ENCODE results near the gene CDKAL1.

CDKAL1 gene

DNA sequence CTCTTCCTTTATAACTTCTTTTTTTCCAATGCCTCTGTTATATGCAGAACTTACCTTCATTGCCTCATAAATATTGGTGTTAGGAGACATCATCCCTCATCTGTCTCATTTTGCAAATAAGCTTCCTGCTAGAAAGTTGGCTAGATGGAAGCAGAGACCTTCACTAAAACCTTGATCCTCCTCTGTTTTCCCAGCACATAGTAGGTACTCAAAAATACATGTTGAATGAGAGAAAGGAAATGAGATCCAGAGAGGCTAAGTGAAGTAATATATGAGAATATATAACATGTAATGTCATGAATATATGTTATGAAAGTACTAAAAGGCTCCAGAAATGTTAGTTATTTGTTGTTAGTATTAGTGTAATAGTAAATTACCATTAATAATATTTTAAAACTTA lies 91.9 kb downstream of the CDKAL1 start:
- no peak overlapping the region for H3K4me3 ChIP-seq
- no peak for DNase-seq (ENCODE audit: low spot score)
- no peak for TF ChIP-seq CTCF (IDR thresholded peaks at IDR 0.05)
- H3K27ac ChIP-seq: no peak overlapping the region

- Histone ChIP-seq H3K27ac (no peak overlapping the region), H3K4me3 (no peak overlapping the region)
- no peak for DNase-seq (ENCODE audit: low spot score)
- no peak for TF ChIP-seq CTCF (IDR thresholded peaks at IDR 0.05)
Observed at GRCh38 chr6:20629509-20629908, 95.3 kb downstream of the CDKAL1 start.

DNA sequence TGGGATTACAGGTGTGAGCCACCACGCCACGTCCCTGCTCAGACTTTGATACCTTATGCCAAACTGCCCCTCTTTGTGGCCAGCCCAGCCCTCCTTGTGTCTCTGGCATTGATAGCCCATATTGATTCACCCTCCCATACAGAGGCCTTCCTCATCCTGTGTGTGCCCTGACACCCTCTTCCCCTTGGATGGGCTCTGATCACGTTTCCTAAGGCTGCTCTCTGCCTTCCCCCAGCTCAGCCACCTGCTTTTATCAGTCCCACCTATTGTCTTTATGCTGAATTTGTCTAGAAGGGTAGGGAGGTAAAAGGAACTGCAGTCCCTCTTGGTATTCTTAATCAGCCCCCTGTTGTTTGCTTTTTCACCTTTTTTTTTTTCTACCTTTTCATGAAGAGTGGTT lies 95.9 kb downstream of the CDKAL1 start:
- H3K4me3 ChIP-seq: no peak overlapping the region
- no peak overlapping the region for H3K27ac ChIP-seq
- DNase-seq (ENCODE audit: low spot score): no peak
- TF ChIP-seq CTCF (IDR thresholded peaks at IDR 0.05): no peak

- no peak for DNase-seq (ENCODE audit: low spot score)
Observed at GRCh38 chr6:20630617-20631548, 96.6 kb downstream of the CDKAL1 start.

DNA sequence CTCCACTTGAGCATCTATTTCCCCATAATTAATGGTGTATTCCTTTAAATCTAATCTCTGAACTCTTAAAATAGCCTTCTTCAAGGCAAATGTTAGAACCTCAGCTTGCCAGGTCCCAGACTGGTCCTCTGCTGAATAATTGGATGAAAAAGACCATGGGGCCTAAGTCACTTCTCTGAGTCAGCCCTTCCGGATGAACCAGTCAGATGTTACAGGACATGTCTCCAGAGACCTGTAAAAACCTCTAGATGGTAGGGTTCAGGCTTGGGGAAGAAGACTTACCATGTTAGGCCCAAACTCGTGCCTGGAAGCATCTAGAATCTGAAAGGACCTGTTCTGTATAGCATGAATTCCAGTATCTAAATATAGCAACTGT lies 97.3 kb downstream of the CDKAL1 start:
- DNase-seq (ENCODE audit: low spot score): no peak

More at GRCh38 chr6:20630617-20631548, 96.6 kb downstream of the CDKAL1 start:
- Histone ChIP-seq H3K27ac (no peak overlapping the region), H3K4me3 (no peak overlapping the region)
- TF ChIP-seq CTCF (IDR thresholded peaks at IDR 0.05): no peak

GRCh38 chr6:20632696-20633095 lies 98.4 kb downstream of the CDKAL1 start:
- Histone ChIP-seq H3K4me3 (no peak overlapping the region), H3K27ac (no peak overlapping the region)
- DNase-seq (ENCODE audit: low spot score): no peak
- no peak for TF ChIP-seq CTCF (IDR thresholded peaks at IDR 0.05)

More for the DNA sequence above, 97.3 kb downstream of the CDKAL1 start:
- Histone ChIP-seq H3K4me3 (no peak overlapping the region), H3K27ac (no peak overlapping the region)
- no peak for TF ChIP-seq CTCF (IDR thresholded peaks at IDR 0.05)

Data from coronary artery (tissue), 2 donors.